GM21526 (cell line): ENCODE data around the gene ITPR1.

Source experiments
- ATAC-seq: cut with Tn5 transposase; IDR thresholded peaks from one replicate; pipeline ENCODE4 v1.9.1; 2021; ENCODE audit warnings: moderate library complexity; ENCODE audit not compliant: unreplicated experiment, low FRiP score

Gene ITPR1

DNA sequence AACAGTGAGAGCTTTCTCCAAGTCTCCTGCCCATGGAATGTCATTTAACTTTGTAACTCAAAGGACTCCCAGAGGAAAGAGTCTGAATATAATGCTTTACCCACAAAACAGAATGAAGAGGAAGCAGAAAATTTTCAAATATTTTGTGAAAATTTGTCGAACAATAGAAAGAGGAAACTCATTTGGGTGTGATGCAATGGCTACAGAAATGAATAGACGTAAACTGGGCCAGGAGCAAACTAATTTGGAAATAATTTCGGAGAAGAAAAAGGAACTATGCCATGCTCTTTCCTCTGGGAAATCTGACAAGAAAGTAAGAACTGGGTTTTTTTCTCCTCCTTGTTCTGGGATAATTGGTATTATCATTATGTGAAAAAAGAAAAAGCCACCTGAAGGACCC, 14.9 kb upstream of the ITPR1 start:
- no peak for ATAC-seq

DNA sequence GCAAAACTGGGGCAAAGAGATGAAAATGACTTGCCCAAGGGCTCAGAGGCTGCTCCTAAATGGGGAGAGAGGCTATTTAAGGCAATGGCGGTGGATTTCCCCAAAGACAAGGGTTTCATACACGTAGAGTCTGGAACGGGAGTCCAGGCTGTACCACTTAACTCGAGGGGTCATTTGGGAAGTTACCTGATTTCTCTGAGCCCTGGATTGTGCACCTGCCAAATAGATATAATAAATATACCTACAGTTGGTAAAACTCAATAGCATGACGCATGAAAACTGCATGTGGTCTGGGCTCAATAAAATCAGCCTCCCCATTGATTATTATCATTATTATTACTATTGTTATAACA, 1.3 kb upstream of the ITPR1 start:
- ATAC-seq, result no peak

DNA sequence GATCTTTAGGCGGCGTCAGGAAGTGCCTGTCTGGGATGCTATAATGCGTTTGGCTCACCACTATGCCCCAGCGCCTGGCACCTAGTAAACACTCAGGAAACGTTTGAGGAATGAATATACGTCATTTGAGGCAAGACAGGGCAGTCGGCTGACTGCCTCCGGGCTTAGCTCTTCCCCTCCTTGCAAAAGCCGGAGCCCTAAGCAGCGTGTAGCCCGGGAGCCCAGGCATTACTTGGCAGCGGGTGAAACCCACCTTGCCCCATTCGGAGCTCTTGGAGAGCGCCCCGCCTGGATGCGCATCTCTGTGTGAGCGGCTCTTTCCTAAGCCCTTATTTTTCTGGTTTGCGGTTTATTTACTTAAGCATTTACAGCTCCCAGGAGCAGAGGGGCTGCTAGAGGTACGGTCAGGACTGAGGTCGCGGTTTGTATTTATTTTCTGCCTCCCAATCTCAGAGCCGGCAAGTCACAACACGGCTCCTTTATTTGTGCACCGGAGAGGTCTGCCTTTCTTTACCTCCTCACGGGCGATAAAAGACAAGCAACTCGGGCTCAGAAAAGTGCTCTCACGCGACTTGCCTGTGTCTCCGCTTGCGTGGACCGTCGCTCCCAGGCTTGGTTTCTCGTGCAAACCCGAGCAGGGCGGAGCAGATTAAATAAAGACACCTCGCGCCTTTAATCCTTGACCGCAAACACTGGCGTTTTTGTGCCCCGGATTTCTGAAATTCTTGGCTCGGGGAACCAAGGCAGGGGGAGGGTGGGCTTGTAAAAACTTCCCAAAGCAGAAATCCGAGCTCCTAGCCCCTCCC, 737 bp upstream of the ITPR1 start:
- ATAC-seq, result no peak

DNA sequence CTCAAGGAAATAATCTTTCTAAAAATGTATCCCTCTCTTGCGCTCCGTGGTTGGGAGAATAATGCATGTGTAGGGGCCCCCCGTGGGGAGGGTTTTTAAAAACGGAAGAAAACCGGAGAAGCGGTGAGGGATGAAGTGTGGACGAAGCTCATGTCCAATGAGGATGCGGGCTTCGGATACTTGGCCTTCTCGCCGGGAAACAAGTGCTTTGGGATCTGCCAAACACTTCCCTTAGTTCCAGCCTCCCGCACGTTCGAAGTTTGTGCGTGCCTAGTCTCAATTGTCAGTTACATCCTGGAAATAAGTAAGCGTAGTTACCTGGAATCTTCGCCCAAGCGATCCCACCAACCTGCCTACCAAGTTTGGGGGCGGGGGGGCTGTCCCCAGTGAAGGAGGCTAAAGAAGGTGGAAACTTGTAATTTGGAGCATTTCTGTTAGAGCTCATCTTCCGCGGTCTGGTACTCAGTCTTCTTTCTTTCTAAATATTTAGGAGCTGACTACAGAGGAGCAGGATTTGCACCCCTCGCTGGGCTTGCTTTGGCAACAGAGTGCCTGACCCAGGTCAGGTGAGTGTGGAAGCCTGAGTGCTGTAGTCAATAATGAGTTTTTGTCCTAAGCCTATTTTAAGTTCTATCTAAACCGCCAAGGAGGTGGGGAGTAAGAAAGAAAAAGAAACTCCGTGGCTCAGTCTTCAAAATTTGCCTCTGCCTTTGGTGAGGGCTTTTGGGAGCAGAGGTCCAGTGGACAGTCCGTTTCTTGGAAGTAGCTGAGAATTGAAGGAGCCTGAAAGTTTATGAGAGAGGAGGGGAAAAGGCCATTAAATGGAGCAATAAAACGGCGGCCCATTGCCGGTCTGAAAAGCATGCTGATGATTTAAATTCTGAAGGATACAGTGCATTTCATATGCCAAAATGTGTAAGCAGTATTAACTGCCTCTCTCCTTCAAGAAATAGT, 1.1 kb downstream of the ITPR1 start:
- no peak for ATAC-seq

DNA sequence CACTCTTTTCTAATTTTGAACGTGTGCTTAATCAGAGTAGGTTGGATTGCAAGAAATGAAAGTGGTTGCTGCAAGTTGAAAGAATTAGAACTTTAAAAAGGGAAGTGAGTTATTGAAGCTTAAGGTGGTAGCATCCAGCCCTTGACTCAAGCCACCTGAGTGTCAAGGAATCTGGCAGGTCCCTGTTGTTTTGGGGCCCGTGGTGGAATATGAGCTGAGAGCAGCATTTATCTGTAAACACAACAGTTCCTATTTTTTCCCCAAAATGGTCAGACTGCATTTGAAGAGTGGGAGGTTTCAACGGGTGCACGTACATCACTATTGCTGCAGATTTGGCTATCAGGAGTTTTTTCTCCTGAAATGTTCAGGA, 1.7 kb downstream of the ITPR1 start:
- ATAC-seq, result peak; percentile 36

DNA sequence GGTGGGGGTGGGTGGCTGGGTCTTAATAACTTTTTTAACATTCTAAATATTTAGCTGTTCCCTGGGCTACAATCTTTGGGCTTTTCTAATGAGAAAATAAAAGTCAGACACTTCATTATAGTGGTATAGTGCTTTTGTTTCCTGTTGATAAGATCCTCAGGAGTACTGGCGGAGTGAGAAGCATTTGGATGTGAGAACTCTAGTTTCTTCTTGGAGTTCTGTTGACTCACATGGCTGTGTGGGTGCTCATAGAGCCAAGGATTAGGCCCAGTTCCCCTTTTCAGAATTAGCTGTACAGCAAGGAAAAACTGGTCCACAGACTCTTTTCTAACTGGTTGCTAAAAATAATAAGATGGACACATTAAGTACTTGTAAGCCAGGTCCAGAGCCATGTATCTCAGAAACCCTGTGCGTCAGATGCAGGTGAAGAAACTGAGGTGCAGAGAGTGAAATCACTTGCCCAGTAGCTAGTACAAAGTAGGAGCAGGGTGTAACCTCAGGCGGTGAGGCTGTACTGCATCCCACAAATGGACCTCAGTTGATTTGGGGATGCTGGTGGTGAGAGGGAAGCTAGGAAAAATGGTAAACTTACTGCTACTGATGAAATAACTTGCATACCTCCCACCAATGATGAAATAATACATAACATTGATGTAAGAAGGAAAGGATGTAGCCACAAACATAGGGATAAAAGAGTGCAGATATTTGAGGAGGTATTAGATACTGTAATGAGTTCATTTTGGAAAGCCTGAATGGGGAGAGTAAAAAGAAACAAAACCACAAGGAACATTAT, 2.3 kb downstream of the ITPR1 start:
- ATAC-seq, result no peak

DNA sequence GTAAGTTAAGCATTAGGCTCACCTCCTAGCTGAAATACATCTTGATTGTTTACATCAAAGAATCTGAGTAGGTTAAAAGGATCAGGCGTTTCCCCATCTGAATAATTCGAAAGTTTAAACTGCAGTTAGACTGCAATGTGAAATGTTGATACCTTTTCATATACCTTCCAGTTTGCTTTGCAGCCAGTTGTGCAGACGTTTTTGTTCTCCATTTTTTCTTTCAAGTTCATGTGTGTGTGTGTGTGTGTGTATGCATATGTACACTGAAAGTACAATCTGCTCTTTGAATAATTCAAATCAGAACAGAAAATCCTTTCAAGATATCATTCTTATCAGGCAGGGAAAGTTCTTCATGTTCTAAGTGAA, 2.9 kb downstream of the ITPR1 start:
- ATAC-seq, result no peak

DNA sequence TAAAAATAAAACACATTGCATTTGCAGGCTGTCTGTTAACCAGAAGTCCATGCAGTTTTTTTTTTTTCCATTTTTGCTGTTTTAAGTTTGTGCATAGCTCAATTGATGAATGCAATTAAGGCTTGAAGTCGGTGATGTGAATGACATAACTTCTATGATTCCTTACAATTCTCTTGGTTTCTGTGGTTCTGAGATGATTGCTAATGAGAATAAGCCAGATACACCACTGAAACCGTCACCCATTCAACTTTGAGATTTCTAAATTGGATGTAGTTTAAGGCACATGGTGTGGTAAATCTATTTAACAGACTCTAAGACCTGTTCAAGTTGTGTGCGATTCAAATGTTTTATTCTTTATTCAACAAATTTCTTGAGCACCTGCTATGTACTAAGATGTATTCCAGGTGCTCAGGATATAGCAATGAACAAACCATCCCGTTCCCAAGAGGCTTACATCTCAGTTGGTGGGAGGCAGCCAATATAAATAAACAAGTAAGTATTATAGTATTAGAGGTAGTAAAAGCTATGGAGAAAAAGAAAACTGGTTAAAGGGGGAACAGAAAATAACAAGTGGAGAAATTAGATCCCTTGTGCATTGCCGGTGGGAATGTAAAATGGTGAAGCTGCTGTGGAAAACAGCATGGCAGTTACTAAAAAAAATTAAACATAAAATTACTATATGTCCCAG, 4.0 kb downstream of the ITPR1 start:
- ATAC-seq, result no peak

DNA sequence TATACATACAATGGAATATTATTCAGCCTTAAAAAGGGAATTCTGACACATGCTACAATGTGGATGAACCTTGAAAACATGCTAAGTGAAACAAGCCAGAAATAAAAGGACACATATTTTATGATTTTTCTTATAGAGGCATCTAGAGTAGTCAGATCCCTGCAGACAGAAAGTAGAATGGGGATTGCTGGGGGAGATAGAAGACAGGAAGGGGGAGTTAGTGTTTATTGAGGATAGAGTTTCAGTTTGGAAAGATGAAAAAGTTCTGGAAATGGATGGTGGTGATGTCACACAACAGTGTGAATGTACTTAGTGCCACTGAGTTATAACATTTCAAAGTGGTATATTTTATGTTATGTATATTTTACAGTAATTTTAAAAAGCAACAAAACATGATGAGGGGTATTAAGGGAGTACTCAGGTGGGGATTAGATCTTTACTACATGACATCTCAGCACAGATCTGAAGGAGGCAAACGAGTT, 4.7 kb downstream of the ITPR1 start:
- ATAC-seq, result no peak

DNA sequence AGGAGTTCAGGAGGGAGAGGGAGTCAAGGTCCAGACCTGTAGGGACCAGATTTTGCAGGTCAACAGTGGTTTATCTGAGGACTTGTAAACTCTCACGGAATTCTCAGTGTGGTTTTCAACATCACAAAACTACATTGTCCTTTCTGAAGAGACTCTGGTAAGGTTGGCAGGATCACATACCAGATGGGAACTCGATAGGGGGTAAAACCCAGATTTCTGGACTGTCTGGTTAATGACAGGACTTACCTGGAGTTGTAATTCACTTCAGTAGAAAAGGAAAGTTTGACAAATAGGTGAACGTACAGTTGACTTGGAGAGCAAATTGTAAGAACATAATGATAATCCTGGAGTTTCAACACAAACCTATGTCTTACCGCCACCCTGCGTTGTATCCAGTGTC, 5.3 kb downstream of the ITPR1 start:
- no peak for ATAC-seq

DNA sequence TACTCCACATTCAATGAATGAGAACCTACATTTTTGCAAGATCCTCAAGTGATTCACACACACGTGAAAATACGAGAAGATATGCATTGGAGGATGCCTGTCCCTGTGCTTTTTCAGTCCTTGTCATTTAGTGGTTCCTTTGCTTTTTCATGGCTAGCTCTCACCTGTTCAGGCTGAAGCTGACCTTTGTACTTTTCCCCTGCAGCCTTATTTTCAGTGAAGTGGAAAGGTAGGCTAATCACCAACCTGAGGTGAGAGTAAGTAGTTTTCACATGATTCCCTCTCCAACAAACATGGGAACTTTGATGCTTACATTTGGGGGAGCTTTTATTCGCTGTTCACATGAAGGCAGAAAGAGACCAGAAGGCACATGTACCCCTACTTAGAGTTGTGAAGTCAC, 8.3 kb downstream of the ITPR1 start:
- ATAC-seq, result no peak

DNA sequence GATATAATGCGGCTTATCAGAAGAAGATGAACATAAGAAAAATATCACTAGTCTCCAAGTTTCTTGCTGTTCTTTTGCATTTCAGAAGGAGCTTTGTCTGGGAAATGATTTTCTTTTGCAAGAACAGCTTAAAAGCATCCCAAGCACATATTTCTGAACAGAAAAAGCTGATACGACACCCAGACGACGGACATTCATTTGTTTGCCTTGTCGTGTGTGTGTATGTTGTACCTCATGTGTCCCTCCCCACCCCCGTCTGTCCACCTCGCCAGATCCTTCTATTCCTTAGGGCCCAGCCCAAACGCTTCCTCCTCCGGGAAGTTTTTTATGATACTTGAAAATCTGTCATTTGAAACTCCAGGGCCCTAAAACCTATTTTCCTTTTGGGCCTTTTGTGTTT, 8.8 kb downstream of the ITPR1 start:
- no peak for ATAC-seq

DNA sequence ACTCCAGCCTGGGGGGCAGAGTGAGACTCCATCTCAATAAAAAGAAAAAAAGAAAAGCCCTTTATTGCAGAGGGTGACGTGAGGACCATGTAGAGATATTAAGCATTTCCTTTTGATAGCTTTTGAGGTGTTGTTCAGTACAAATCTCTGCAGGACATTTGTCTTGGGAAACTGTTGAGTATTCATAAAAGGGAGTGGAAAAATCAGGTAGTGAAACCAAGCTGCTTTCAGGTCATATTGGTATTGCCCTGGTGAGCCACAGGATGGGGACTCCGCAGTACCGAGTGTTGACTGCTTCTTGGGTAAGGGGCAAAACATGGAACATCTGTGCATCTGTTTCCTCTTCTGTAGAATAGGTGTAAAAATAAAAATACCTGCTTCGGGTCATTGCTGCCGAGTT, 9.9 kb downstream of the ITPR1 start:
- ATAC-seq, result peak; percentile 61

DNA sequence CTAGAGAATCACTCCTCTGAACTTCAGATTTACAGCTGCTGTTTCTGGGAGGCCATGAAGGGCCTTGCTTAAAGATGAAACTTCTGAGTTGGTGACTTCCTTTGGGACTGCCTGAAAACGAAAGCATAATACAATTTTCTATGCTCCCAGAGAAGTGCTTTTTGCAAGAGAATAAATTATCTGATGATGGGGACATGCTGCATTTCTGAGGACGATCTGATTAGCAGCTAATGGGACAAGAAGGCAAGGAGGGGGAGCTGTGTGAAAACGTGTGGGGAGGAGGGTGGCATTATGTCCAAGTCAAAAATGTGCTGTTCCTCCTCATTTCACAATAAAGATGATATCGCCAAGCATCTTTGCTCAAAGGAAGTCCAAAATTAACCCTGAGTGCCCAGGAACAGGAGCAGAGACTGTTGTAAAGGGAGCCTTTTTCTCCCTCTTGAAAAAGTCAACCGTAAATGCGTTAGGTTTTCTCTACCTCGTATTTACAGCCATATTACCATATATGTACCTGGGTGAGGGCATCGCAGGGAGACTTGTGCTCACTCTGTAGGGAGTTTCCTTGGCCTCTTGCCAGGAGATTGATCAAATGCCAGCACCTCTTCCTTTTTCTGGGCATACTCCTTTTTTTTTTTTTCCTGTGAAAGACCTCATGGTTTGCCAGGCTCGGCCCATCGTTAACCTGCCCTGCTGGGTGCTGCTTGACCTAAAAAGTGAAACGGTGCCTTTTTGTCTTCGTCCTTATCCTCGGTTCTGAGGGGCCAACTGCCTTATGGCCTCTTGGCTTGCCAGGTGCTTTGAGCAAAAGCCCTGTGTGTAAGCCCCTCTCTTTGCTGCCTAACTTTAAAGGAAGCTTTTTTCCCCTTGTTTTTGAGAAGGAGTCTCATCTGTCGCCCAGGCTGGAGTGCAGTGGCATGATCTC, 11.5 kb downstream of the ITPR1 start:
- no peak for ATAC-seq

DNA sequence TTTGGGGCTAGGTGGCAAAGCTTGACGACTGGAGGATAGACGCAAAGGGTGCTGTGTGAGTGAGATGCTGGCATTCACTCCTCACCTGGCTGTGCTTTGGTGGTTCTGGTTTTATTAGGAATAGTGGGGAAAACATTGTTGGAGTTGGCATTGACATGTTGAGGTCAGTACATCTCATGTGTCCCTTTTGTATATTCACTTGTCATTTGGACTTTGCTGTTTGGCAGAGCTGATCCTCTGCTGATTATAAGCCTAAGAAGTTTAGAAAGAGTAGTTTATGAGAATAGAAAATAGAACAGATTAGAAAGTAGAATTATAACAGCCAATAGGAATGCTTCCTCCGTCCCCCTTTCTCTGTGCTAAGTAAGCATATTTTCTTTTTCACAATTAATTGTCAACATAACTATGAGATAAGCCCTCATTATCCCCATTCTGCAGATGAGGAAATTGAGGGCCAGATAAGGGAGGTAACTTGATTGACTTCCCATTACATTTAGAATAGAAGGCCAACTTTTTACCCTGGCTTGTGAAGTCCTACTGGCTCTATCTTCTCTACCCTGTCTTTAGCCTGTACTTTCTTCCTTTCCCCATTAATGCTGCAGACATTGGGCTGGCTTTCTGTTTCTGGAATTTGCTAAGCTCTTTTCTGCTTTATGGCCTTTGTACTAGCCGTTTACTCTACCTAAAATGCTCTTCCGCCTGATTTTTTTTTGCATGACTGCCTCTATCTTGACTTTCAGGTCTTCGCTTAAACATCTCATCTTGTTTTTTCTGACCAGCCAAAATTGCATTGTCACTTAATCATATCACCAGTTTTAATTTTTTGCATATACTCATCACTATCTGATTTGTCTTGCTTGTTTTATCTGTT, 12.8 kb downstream of the ITPR1 start:
- no peak for ATAC-seq

DNA sequence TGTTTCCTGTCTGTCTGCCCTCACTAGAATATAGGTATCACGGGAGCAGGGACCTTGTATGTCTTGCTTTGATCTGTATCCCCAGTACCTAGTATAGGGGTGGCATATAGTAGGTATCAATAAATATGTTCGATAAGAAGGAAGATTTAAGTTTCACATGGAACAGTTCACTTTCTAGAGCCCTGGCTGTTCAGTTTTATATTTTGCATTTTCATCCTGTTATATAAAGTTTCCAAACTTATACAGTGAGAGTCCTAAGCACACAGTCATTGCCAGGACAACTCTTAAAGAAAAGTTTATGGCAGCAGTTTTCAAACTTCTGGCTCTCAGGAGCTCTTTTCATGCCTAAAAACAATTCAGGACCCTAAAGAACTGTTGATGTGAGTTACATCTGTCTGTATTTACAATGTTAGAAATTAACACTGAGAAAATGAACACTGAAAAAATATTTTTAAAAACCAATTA, 13.4 kb downstream of the ITPR1 start:
- no peak for ATAC-seq

DNA sequence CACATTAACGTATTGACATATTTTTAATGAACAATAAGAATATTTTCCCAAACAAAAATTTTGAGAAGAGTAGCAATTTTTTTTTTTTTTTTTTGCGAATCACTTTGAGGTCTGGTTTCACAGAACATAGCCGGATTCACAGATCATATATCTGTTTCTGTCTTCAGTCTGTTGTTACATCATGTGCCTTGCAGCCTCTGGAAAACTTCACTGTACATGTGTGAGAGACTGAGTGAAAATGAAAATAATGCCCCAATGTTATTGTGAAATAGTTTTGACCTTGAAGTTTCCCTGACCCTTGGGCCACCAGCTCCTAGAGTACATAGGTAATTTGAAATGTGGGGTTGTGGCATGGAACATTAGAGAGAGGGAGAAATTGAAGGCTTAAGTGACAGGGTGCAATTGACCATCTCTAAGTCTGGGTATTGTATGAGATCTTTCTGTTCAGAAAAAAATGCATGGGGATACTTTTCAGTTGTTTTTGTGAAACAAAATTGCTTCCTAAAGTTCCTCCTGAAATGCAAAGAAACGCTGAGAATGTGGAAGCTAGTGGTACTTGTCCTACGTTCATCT, 14.0 kb downstream of the ITPR1 start:
- ATAC-seq, result no peak
